ENCODE results near the gene BMS1.

DNA sequence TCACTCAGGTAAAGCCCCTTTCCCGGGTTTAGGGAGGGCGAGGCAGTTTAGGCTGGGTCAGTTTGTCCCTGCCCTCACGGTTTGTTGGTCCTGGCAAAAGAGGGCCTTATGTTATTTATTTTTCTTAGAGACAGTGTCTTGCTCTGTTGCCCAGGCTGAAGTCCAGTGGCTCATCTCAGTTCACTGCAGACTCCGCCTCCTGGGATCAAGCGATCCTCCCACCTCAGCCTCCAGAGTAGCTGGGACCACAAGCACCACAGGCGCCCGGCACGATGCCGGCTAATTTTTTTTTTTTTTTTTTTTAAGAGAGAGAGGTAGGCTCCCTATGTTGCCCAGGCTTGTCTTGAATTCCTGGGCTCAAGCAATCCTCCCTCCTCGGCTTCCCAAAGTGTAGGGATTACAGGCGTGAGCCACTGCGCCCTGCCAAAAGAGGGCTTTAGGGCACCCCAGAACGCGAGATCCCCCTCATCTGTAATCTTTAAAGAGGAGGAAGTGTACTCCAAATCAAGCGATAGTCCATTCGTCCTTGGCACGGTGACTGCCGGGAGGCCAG is 626 bp upstream of the BMS1 start:
- TF ChIP-seq, protein P1, sequence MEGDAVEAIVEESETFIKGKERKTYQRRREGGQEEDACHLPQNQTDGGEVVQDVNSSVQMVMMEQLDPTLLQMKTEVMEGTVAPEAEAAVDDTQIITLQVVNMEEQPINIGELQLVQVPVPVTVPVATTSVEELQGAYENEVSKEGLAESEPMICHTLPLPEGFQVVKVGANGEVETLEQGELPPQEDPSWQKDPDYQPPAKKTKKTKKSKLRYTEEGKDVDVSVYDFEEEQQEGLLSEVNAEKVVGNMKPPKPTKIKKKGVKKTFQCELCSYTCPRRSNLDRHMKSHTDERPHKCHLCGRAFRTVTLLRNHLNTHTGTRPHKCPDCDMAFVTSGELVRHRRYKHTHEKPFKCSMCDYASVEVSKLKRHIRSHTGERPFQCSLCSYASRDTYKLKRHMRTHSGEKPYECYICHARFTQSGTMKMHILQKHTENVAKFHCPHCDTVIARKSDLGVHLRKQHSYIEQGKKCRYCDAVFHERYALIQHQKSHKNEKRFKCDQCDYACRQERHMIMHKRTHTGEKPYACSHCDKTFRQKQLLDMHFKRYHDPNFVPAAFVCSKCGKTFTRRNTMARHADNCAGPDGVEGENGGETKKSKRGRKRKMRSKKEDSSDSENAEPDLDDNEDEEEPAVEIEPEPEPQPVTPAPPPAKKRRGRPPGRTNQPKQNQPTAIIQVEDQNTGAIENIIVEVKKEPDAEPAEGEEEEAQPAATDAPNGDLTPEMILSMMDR (IDR thresholded peaks at IDR 0.05; ENCODE audit: low read length) = no peak
- no peak for TF ChIP-seq EZH2 (IDR thresholded peaks at IDR 0.05; ENCODE audit: borderline replicate concordance, low read length)

All from OCI-LY1 (cell line).